Glomerular endothelial cell (primary cell): ENCODE data around the gene PLS1. TPM values are rescaled to one million over a fixed set of nuclear protein-coding genes. Genes with fewer than 3 reads are reported as not detected.
"Not testable (repeated sequence)": the region's sequence is repeated elsewhere in the genome, so short reads cannot be mapped to it uniquely, and the experiment has no call there.

ENCODE experiments used
- DNase-seq: peaks from one replicate; pipeline ENCODE4 v3.0.0-alpha.2; 2011; ENCODE audit warnings: low read depth, low spot score; ENCODE audit errors: extremely low read depth
- total RNA-seq: library from RNA; depleted of rRNA; stranded (reverse); fragments of >200 nt; gene quantifications from 2 replicates; pipeline ENCODE4 v1.2.3, GENCODE V29; 2015

Gene PLS1
- total RNA-seq, 1 donor from 2014 or later = 0.82 TPM

GRCh38 chr3:142595141-142595540 is 1.1 kb upstream of the PLS1 start:
- no peak for DNase-seq

- DNase-seq = no peak
These were observed 627 bp upstream of the PLS1 start for GRCh38 chr3:142595581-142595950.

- no peak for DNase-seq
These were observed 514 bp downstream of the PLS1 start for GRCh38 chr3:142596726-142597088.

- DNase-seq = no peak
These were observed 1.7 kb downstream of the PLS1 start for GRCh38 chr3:142597906-142598305.

GRCh38 chr3:142601713-142602112 is 5.5 kb downstream of the PLS1 start:
- DNase-seq = no peak

GRCh38 chr3:142602619-142603385 is 6.6 kb downstream of the PLS1 start:
- DNase-seq = no peak

- not testable (repeated sequence) for DNase-seq
These were observed 7.2 kb downstream of the PLS1 start for GRCh38 chr3:142603386-142603705.

- no peak for DNase-seq
These were observed 8.7 kb downstream of the PLS1 start for GRCh38 chr3:142604940-142605339.

- DNase-seq = no peak
These were observed 12.4 kb downstream of the PLS1 start for GRCh38 chr3:142608631-142609030.

GRCh38 chr3:142609136-142609535 is 12.9 kb downstream of the PLS1 start:
- no peak for DNase-seq

GRCh38 chr3:142611206-142611605 is 15.0 kb downstream of the PLS1 start:
- no peak for DNase-seq

GRCh38 chr3:142613491-142613890 is 17.3 kb downstream of the PLS1 start:
- no peak for DNase-seq

GRCh38 chr3:142614059-142614626 is 17.9 kb downstream of the PLS1 start:
- no peak for DNase-seq

- DNase-seq = no peak
These were observed 19.0 kb downstream of the PLS1 start for GRCh38 chr3:142615171-142615570.

- DNase-seq = peak; percentile 60
These were observed 22.8 kb downstream of the PLS1 start for GRCh38 chr3:142618917-142619461.

- no peak for DNase-seq
These were observed 26.2 kb downstream of the PLS1 start for GRCh38 chr3:142622405-142622804.

GRCh38 chr3:142623194-142623593 is 27.0 kb downstream of the PLS1 start:
- no peak for DNase-seq

- no peak for DNase-seq
These were observed 28.4 kb downstream of the PLS1 start for GRCh38 chr3:142624341-142625152.

GRCh38 chr3:142625153-142625440 is 28.9 kb downstream of the PLS1 start:
- no peak for DNase-seq

GRCh38 chr3:142626971-142627370 is 30.8 kb downstream of the PLS1 start:
- DNase-seq = no peak

- no peak for DNase-seq
These were observed 32.6 kb downstream of the PLS1 start for GRCh38 chr3:142628801-142629200.

GRCh38 chr3:142633073-142633472 is 36.9 kb downstream of the PLS1 start:
- DNase-seq = no peak
